HG02870 (cell line): ENCODE data around the gene RELN.
A peak's percentile ranks its signal among the peaks of the same experiment; 100 is the strongest.
"Not testable (repeated sequence)": the region's sequence is repeated elsewhere in the genome, so short reads cannot be mapped to it uniquely, and the experiment has no call there.

Source experiments
- ATAC-seq: cut with Tn5 transposase; IDR thresholded peaks from one replicate; pipeline ENCODE4 v1.9.1; 2021; ENCODE audit warnings: mild to moderate bottlenecking, moderate library complexity; ENCODE audit not compliant: unreplicated experiment

The RELN gene

DNA sequence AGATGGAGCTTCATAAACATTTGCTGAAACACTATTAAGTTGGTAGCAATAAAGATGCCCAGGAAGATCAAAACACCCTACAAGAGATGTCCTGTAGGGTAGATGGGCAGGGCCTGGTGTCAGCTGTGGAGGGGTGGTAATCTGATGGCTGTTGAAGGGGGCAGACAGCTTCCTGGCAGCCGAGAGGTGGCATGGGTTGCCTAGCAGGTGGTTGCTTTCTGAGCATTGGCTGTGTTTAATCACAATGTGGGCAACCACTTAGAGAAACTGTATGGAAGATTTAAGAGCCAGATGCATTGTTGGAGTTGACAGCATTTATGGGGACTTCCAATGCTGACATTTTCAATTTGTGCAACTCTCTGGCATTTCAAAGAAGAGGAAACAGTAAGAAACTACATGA is 463.5 kb downstream of the RELN start:
- no peak for ATAC-seq

DNA sequence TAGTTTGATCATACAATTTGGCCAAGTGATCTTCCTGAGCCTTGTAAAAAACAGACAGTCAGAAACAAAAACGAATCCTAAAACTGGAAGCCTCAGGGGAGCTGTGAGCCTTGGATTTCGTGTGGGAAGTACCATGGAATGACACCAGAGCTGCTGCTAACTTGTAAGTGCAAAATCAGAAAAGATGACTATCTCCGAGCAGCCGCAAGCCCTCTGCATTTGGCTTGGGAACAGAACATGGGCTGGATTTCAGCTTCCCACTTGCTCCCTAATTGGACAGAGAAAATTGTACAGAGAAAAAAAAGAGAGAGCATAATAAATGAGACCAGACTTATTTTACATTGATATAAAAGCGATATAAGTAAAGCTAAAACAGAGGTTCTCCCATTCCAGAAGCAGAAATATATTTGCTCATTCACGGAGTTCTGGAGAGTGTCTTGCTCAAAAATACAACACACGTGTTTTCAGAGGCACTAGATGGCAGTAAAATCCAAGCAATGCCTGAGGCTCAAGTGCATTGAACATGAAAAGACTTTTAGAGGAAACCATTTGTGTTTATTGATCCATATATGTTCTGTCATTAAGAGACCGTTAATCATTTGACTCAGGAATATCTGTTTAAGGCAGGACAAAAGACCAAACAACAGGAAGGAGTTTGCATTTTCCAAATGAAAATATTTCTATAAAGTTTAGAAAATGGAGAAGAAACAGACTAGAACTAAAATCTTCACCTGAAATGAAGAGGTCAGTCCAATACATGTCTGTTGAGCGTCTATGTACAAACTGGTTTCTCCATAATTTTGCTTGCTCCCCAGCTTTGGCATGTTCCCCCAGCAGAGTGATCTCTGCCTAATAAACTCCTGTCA is 465.2 kb downstream of the RELN start:
- ATAC-seq = no peak

DNA sequence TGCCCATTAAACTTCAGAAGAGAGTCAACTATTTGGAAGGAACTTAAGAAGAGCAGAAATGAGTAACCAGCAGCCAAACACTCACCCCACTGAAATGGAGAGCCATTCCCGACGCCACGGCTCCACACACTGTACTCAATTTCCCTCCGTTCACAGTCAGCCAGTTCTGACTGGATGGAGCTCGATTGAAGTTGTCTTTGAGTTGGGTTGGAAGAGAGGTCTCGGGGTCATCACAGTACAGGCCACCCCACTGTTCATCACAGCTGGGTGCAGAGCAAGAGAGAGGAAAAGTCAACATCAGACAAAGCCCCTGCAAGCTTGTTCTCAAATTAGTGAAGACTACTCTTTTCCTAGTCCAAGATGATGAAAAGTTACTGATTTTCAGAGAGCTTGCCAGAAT is 467.5 kb downstream of the RELN start:
- no peak for ATAC-seq

DNA sequence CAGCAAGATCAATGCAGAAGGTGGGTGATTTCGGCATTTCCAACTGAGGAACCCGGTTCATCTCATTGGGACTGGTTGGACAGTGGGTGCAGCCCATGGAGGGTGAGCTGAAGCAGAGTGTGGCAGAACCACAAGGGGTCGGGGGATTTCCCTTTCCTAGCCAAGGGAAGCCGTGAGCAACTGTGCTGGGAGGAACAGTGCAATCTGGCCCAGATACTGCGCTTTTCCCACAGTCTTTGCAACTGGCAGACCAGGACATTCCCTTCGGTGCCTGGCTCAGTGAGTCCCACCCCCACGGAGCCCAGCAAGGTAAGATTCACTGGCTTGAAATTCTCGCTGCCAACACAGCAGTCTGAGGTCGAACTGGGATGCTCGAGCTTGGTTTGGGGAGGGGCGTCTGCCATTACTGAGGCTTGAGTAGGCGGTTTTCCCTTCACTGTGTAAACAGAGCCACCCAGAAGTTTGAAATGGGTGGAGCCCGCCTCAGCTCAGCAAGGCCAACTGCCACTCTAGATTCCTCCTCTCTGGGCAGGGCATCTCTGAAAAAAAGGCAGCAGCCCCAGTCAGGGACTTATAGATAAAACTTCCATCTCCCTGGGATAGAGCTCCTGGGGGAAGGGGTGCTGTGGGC is 484.8 kb downstream of the RELN start:
- ATAC-seq = no peak

DNA sequence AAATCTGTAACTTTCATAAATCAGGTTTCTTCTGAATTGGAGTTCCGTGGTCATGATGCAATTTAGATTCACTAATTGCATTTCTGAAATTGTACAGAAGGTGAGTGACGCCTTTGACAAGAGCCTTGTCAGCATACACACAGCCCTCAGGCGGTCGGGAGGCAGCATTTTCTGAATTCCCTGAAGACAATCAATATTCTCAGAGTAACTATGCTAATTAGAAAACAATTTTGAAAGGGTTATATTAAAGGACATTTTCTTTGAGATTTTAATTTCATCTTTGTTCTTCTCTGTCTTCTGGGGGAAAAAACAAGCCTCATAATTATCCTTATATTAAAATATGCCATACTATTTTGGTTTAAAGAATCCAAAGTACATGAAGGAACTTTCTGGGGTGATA is 488.3 kb downstream of the RELN start:
- no peak for ATAC-seq

DNA sequence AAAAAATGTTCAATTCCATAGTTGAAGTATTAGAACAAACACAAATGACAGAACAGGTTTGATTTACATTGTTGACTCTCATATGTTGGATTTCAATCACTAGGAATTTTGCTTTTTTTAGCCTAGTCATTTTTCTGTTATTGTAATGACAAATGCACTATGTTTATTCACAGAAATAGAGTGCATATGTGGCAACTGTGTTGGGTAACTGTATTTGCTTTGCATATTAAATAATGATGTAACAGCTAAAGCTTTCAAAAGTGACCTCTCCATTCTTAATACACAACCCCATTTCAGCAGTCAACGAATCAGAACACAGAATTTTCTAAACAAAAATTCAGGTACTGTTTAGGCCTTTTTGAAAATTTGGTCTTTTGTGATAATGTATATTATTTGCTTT is 489.5 kb downstream of the RELN start:
- ATAC-seq = no peak

DNA sequence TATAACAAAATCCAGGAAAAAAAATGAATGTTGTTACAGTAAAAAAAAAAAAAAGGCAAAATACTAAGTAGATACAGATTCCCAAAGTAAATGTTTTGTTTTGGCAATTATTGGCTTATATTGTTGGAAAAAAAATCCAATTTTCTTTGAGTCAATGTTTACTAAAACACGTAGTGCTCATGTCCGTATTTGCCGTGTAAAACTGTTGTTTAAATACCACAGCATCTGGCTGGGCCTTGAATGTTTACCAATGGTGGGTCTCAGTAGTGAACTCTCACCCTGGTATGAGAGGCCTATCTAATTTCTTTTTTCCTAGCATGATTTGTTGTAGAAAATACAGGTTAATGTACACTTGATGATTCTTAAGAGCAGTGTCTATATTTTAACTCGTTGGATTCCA is 502.0 kb downstream of the RELN start:
- ATAC-seq = no peak

DNA sequence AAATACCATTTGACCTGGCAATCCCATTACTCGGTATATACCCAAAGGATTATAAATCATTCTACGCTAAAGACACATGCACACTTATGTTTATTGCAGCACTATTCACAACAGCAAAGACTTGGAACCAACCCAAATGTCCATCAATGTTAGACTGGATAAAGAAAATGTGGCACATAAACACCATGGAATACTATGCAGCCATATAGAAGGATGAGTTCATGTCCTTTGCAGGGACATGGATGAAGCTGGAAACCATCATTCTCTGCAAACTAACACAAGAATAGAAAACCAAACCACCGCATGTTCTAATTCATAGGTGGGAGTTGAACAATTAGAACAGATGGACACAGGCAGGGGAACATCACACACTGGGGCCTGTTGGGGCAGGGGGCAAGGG is 502.6 kb downstream of the RELN start:
- not testable (repeated sequence) for ATAC-seq

DNA sequence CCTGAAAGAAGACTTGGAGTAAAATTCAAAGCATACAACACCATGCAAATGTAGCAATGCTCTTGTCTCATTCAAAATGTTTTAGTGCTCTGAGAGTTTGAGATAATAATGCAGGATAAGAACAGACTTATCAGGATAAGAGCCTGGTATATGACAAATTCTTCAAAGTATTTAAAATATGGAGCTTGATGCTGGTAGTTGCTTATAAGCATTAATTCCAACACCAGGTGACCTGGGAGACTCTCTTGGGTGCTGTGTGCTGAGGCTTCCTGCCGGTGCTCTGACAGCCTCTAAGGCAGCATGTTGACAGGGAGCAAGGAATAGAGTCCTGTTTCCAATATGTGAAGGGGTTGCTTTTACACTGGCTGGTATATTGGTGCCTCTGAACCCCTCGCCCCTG is 508.7 kb downstream of the RELN start:
- no peak for ATAC-seq

DNA sequence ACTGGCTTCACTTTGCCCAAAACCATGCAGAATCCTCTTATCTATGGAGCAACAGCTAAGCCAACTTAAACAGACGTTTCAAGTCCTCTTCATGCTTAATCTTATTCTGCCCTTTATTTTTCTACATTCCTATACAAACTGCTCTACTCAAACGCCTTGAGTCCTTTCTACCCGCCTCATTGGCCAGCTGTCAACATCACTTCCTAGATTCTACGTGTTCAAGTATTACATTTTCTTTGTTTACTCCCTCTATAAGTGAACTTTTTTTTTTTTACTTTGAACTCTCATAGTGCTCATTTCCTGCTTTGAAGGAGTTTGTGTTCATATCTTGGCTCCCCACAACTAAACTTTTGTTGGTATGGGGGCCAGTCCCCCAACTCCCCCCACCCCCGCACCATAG is 514.5 kb downstream of the RELN start:
- no peak for ATAC-seq

DNA sequence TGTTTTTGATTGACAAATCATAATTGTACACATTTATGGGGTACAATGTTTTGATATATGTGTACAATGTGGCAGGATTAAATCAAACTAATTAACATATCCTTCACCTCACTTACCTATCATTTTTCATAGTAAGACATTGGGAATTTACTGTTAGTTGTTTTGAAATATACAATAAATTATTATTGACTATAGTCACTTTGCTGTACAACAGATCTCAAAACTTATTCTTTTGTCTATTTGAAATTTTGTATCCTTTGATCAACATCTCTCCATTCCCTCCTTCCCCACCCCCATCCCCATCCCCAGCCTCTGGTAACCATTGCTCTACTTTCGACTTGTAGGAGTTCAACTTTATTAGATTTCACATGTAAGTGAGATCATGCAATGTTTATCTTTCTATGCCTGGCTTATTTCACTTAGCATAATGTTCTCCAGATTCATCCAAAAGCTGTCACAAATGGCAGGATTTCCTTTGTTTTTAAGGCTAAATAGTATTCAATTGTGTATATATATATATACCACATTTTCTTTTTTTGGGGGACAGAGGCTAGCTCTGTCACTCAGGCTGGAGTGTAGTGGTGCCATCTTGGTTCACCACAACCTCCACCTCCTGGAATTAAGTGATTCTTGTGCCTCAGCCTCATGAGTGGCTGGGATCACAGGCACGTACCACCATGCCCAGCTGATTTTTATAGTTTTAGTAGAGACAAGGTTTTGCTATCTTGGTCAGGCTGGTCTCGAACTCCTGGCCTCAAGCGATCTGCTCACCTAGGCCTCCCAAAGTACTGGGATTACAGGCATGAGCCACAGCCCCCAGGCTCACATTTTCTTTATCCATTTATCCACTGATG is 520.1 kb downstream of the RELN start:
- ATAC-seq = no peak

DNA sequence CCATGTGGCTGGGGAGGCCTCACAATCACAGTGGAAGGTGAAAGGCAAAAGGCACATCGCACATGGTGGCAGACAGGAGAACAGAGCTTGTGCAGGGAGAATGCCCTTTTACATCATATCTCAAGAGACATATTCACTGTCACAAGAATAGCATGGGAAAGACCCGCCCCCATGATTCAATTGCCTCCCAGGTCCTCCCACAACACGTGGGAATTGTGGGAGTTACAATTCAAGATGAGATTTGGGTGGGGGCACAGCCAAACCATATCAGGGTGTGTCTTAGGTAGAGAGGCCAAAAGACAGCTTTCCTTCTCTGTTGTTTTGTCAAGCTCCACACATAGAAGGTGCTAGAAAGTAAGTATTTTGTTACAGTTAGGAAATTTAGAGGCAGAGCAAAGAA is 522.6 kb downstream of the RELN start:
- no peak for ATAC-seq

DNA sequence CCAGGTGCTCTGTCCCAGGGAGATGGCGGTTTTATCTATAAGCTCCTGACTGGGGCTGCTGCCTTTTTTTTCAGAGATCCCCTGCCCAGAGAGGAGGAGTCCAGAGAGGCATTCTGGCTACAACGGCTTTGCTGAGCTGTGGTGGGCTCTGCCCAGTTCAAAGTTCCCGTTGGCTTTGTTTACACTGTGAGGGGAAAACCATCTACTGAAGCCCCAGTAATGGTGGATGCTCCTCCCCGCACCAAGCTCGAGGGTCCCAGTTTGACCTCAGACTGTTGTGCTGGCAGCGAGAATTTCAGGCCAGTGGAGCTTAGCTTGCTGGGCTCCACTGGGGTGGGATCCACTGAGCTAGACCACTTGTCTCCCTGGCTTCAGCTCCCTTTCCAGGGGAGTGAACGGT is 527.1 kb downstream of the RELN start:
- ATAC-seq = no peak

DNA sequence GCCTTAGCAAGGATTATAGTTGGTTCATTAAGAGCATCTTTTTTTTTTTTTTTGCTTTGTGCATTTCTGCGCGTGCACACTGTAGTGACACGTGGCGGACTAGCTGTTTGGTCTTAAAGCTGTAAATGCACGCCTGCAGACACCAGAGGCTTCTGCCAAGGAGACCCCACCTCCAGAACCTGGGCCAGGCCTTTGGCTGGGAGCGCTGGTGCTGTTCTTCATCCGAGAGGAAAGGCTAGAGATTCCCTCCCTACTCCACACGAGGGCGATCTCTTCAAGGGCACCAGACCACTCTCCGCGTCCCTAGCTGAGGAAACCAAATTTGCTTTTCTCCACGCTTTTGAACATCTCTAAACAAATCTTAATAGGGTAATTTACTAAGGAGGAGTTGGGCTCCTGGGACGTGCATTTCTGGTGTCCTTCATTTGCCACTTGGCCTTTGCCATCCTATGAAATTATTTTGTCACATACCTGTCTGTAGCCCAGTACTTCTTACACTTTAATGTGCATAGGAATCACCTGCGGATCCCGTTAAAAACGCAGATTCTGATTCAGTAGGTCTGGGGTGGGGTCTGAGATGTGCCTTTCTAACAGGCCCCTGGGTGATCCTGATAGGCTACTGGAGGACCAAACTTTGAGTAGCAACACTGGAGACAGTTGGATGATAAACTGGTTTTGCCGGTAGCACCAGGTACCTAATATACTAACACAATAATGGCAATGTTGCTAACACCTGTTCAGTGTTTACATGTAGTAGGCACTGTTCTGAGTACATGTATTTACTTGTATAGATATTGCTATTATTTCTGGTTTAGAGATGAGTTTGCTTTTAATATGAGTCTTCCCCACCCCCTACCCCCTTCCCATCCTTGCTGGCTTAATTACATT is 542.1 kb downstream of the RELN start:
- ATAC-seq = peak; percentile 79

DNA sequence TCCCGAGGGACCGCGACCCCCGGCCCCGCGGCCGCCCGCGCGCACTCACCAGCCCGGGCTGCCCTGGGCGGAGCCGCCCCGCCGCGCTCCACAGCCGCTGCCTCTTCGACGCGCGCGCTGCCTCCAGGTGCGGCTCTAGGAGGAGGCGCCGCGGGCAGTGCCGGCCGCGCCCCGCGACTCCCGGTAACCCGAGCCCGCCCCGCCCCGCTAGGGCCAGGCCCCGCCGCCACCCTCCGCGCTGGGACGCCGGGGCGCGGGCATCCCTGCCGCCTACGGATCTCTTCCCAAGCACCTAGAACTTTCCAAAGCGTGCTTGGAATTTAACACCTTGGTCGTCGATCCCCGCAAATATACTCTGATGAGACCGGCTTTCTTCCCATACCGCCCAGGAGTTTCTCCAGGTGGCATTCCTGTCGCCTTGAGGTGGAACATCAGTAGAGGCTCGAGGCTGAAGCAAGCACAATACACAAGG is 543.4 kb downstream of the RELN start, which contains the start of gene SLC26A5:
SLC26A5 (minus strand) TSS at position 159 of the 472 bp plus-strand sequence. CDS start 24,693 bp downstream, outside the sequence.
- no peak for ATAC-seq

DNA sequence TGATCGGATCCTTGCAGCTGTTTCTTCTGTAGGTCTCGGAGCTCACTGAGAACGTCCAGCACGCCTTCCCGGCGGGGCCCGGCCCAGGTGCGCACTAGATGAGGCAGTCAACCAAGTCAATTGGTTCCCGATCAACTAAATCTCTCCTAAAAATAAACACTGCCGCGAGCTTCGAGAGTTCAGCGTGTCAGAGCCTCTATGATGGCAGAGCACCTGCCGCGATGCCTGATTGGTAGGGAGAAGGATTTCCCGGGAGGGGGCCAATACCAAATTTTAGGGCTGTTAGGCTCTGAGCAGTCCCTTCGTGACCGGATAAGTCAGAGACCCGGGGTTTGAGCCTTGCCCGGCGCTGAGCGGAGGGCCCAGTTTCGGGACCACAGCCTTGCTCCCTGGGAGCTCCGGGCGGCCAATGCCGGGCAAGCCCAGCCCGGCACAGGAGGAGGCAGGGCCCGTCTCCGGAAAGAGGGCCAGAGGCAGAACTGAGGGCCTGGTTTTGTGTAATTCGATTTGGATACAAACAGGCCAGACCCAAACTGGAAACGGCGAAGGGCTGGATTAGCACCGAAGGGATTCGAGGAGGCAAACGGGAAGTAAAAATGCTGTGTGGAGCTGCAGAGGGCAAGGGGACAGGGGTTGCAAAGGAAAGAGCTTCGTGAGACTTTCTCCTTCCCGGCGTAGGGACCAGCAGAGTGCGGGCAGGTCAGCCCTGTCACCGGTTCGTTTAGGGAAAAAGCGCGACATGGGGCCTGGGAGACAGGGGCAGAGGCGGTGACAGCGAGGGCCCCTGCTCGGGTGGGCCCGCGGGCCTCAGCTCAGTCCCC is 544.0 kb downstream of the RELN start:
- no peak for ATAC-seq

DNA sequence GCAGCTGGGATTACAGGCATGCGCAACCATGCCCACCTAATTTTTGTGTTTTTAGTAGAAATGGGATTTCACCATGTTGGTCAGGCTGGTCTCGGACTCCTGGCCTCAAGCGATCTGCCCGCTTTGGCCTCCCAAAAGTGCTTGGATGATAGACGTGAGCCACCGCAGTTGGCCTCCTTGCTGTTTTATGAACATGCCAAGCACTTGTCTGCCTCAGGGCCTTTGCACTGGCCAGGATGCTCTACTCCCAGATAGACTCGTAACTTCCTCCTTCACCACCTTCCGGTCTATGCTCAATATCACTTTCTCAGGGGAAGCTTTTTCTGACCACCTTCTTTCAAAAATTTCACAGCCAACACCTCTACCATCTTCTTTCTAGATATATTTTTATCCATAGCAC is 549.8 kb downstream of the RELN start:
- ATAC-seq = no peak

DNA sequence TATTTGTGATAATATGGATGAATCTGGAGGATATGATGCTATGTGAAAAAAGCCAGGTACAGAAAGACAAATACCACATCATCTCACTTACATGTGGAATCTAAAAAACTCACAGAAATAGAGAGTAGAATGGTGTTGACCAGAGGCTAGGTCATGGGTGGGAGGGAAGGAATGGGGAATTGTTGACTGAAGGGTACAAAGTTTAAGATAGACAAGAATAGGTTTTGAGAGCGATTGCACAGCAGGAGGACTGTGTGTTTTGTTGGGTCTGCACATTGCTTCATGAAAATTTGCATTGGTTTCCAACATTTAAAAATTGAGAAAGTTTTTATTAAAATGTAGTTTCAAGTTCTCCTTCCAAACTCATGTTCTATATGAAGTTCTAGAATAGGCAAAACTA is 551.8 kb downstream of the RELN start:
- no peak for ATAC-seq

DNA sequence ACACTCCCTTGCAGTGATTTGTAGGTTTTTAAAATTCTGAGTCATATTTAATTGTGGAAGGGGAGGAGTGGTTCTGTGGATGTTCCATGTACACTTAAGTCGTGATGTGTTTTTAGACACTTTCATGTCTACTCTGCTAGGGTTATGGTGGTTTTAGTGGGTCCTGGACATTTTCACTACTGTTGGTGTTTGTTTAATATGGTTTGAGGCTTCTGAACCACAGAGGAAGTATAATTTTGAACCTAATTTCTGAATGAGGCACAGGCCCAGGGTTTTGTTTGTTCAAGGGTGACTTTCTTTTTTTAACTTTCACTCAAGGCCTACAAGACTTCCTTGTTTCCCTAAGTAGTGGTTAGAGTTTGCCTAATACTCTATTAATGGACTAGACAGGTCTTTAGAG is 556.7 kb downstream of the RELN start:
- ATAC-seq = peak; percentile 95

DNA sequence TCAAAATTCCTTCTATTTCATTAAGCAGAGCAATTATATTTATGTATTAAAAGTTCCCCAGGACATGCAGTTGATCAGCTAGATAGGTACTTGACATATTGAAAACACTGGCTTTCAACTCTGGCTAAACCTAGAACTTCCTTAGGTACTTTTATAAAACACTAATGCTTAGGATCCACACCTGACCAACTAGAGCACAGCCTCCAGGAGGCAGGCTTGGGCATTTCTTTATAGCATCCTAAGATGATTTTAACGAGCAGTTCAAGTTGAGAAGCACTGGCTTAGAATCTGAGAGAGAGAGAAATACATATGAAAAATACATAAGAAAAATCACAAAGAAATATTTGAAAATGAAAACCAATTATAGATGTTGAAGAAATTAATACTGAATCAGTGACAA is 564.3 kb downstream of the RELN start:
- ATAC-seq = no peak
